Liver (tissue), 9 donors: ENCODE measurements around the gene AREL1. TPM values are rescaled to one million over a fixed set of nuclear protein-coding genes. Genes with fewer than 3 reads are reported as not detected.

Experiments used
- DNase-seq: peaks from one replicate; pipeline ENCODE4 v3.0.0-alpha.2; 2017; ENCODE audit warnings: low spot score
- H3K27ac ChIP-seq, 2 donors: one replicate each; pipeline ENCODE4 v1.7.0; 2013; ENCODE audit warnings: inconsistent platforms in 2 of 2, low read length in 2 of 2, control low read depth in 1 of 2, low read depth in 1 of 2, mild to moderate bottlenecking in 1 of 2
- H3K27me3 ChIP-seq, 4 donors: one replicate each; pipeline versions ENCODE4 v1.6.1 to v1.7.0; 2013; ENCODE audit warnings: low read length in 3 of 4, inconsistent platforms in 1 of 4, mild to moderate bottlenecking in 1 of 4, moderate library complexity in 1 of 4; ENCODE audit not compliant: control insufficient read depth in 4 of 4, insufficient read depth in 4 of 4
- H3K36me3 ChIP-seq, 4 donors: one replicate each; pipeline versions ENCODE4 v1.6.1 to v1.7.0; 2013; ENCODE audit warnings: low read length in 3 of 4, mild to moderate bottlenecking in 3 of 4, low read depth in 1 of 4, moderate library complexity in 1 of 4; ENCODE audit not compliant: control insufficient read depth in 4 of 4, insufficient read depth in 3 of 4
- H3K4me1 ChIP-seq, 4 donors: one replicate each; pipeline versions ENCODE4 v1.6.1 to v1.7.0; 2013; ENCODE audit warnings: low read length in 3 of 4, mild to moderate bottlenecking in 3 of 4, moderate library complexity in 1 of 4; ENCODE audit not compliant: control insufficient read depth in 4 of 4, insufficient read depth in 4 of 4
- H3K4me3 ChIP-seq, 3 donors: one replicate each; pipeline versions ENCODE4 v1.6.1 to v1.7.0; 2013; ENCODE audit warnings: low read length in 3 of 3, control low read depth in 1 of 3, low read depth in 1 of 3, mild to moderate bottlenecking in 1 of 3
- H3K9ac ChIP-seq, 2 donors: one replicate each; pipeline ENCODE4 v1.7.0; 2013; ENCODE audit warnings: low read length in 2 of 2, mild to moderate bottlenecking in 2 of 2, moderate library complexity in 2 of 2, control low read depth in 1 of 2, low read depth in 1 of 2
- H3K9me3 ChIP-seq, 4 donors: one replicate each; pipeline versions ENCODE4 v1.6.1 to v1.7.0; 2013; ENCODE audit warnings: low read length in 3 of 4; ENCODE audit not compliant: control insufficient read depth in 4 of 4
- EGR1 ChIP-seq, 2 donors: IDR thresholded peaks; 2 replicates each; pipeline ENCODE4 v1.6.1; 2016 to 2018; ENCODE audit warnings: antibody characterized with exemption in 2 of 2, low read depth in 2 of 2
- FOXA1 ChIP-seq: IDR thresholded peaks from 2 replicates; pipeline ENCODE4 v1.6.1; 2016; ENCODE audit warnings: antibody characterized with exemption
- FOXA2 ChIP-seq: IDR thresholded peaks from 2 replicates; pipeline ENCODE4 v1.6.1; 2016; ENCODE audit warnings: antibody characterized with exemption
- GABPA ChIP-seq, 2 donors: IDR thresholded peaks in 1 of 2; conservative IDR thresholded peaks in 1 of 2; 2 replicates each; pipeline ENCODE4 v1.6.1; 2016; ENCODE audit warnings: antibody characterized with exemption in 2 of 2, mild to moderate bottlenecking in 1 of 2, moderate library complexity in 1 of 2
- HNF4A ChIP-seq, 2 donors: conservative IDR thresholded peaks; 2 replicates each; pipeline ENCODE4 v1.6.1; 2016; ENCODE audit warnings: antibody characterized with exemption in 2 of 2, mild to moderate bottlenecking in 2 of 2
- HNF4G ChIP-seq: IDR thresholded peaks from 2 replicates; pipeline ENCODE4 v1.6.1; 2016; ENCODE audit warnings: antibody characterized with exemption
- JUND ChIP-seq, 2 donors: IDR thresholded peaks; 2 replicates each; pipeline ENCODE4 v1.6.1; 2016; ENCODE audit warnings: antibody characterized with exemption in 2 of 2
- NR2F2 ChIP-seq: IDR thresholded peaks from 2 replicates; pipeline ENCODE4 v1.6.1; 2016; ENCODE audit warnings: antibody characterized with exemption
- RAD21 ChIP-seq, 2 donors: IDR thresholded peaks; 2 replicates each; pipeline ENCODE4 v1.6.1; 2016; ENCODE audit warnings: antibody characterized with exemption in 2 of 2, mild to moderate bottlenecking in 2 of 2
- RXRA ChIP-seq, 2 donors: IDR thresholded peaks; 2 replicates each; pipeline ENCODE4 v1.6.1; 2017 to 2018; ENCODE audit warnings: antibody characterized with exemption in 2 of 2, mild to moderate bottlenecking in 1 of 2
- SP1 ChIP-seq: IDR thresholded peaks from 2 replicates; pipeline ENCODE4 v1.6.1; 2018; ENCODE audit warnings: antibody characterized with exemption, mild to moderate bottlenecking
- TAF1 ChIP-seq: conservative IDR thresholded peaks from 2 replicates; pipeline ENCODE4 v1.6.1; 2016; ENCODE audit warnings: antibody characterized with exemption, mild to moderate bottlenecking
- YY1 ChIP-seq: IDR thresholded peaks from 2 replicates; pipeline ENCODE4 v1.6.1; 2016; ENCODE audit warnings: antibody characterized with exemption, mild to moderate bottlenecking
- WGBS: extraction: QIAGEN DNeasy Blood & Tissue Kit; methylation state at CpG from one replicate; pipeline ENCODE4 v1.1.7; 2013; 5-methylcytosine and 5-hydroxymethylcytosine counted together
- polyA plus RNA-seq, 2 donors: library from polyadenylated mRNA; stranded (reverse) in 1 of 2; unstranded in 1 of 2; fragments of 200-250 nt in 1 of 2; fragments of >200 nt in 1 of 2; fragmentation: Nextera tagmentation in 1 of 2; extraction: Ambion mirVana in 1 of 2; gene quantifications; one replicate each; pipeline versions ENCODE4 v1.2.1 to v1.2.3, GENCODE V29; 2013 to 2015
- total RNA-seq, 2 donors: library from RNA; depleted of rRNA; stranded (reverse); fragments of >200 nt; gene quantifications; one replicate each; pipeline ENCODE4 v1.2.3, GENCODE V29; 2014
- TF ChIP-seq, protein P1 (sequence below): IDR thresholded peaks from 2 replicates; pipeline ENCODE4 v1.6.1; 2016; ENCODE audit warnings: antibody characterized with exemption
- TF ChIP-seq, protein P2 (sequence below): IDR thresholded peaks from 2 replicates; pipeline ENCODE4 v1.6.1; 2016; ENCODE audit warnings: antibody characterized with exemption
- TF ChIP-seq, protein P3 (sequence below): fragments of 150-350 bp; IDR thresholded peaks from 2 replicates; pipeline ENCODE4 v1.5.1; 2017; ENCODE audit warnings: improper control_type of control experiment, low read depth, low read length; ENCODE audit not compliant: missing input control
- TF ChIP-seq, protein P4 (sequence below): IDR thresholded peaks from 2 replicates; pipeline ENCODE4 v1.6.1; 2016; ENCODE audit warnings: antibody characterized with exemption
- TF ChIP-seq, protein P5 (sequence below): IDR thresholded peaks from 2 replicates; pipeline ENCODE4 v1.6.1; 2016; ENCODE audit warnings: antibody characterized with exemption, mild to moderate bottlenecking
- donor health status: healthy.
- donor health status: healthy.
- donor health status: healthy.
- donor health status: healthy.
- donor health status: healthy.

The AREL1 gene
- total and polyA plus RNA-seq, 4 donors, result 5.6 to 26.6 (median 13.2) TPM

DNA sequence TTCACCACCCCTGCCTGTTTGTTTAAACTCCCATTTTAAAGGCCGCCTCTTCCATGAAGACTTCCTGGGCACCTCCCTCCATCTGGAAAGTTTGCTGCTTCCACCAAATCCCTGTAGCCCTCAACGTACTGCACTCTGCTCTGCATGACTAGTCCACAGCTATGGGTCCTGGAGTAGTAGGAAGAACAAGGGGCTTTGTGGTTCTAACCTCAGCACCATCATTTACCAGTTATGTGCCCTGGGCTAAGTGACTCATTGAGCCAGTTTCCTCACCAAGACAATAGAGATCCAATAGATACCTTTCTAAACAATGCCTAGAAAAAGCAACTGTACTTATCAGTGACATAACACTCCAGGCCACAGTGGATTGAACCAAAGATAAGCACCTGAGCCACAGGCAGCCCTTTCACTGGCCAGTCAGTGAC lies 92.4 kb downstream of the AREL1 start:
- no peak overlapping the region for H3K27ac ChIP-seq
- 91% methylated on average over 2 of the region's 2 CpGs for WGBS
- H3K9ac ChIP-seq, result no peak overlapping the region

More for the DNA sequence above, 92.4 kb downstream of the AREL1 start:
- no peak overlapping the region for H3K4me3 ChIP-seq
- peaks cover 9 to 16% (median 15%) of the 10 kb centered on the region in 4 donors for H3K4me1 ChIP-seq
- no peaks in the 10 kb centered on the region for H3K27me3 ChIP-seq
- no peaks in the 10 kb centered on the region for H3K36me3 ChIP-seq
- no peak for TF ChIP-seq TAF1
- TF ChIP-seq, protein P1, sequence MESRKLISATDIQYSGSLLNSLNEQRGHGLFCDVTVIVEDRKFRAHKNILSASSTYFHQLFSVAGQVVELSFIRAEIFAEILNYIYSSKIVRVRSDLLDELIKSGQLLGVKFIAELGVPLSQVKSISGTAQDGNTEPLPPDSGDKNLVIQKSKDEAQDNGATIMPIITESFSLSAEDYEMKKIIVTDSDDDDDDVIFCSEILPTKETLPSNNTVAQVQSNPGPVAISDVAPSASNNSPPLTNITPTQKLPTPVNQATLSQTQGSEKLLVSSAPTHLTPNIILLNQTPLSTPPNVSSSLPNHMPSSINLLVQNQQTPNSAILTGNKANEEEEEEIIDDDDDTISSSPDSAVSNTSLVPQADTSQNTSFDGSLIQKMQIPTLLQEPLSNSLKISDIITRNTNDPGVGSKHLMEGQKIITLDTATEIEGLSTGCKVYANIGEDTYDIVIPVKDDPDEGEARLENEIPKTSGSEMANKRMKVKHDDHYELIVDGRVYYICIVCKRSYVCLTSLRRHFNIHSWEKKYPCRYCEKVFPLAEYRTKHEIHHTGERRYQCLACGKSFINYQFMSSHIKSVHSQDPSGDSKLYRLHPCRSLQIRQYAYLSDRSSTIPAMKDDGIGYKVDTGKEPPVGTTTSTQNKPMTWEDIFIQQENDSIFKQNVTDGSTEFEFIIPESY, result no peak
- TF ChIP-seq EGR1 (IDR thresholded peaks at IDR 0.05; ENCODE audit: low read depth in 2 of 2), result no peak
- TF ChIP-seq, protein P2, sequence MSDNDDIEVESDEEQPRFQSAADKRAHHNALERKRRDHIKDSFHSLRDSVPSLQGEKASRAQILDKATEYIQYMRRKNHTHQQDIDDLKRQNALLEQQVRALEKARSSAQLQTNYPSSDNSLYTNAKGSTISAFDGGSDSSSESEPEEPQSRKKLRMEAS, result no peak
- TF ChIP-seq, protein P3, sequence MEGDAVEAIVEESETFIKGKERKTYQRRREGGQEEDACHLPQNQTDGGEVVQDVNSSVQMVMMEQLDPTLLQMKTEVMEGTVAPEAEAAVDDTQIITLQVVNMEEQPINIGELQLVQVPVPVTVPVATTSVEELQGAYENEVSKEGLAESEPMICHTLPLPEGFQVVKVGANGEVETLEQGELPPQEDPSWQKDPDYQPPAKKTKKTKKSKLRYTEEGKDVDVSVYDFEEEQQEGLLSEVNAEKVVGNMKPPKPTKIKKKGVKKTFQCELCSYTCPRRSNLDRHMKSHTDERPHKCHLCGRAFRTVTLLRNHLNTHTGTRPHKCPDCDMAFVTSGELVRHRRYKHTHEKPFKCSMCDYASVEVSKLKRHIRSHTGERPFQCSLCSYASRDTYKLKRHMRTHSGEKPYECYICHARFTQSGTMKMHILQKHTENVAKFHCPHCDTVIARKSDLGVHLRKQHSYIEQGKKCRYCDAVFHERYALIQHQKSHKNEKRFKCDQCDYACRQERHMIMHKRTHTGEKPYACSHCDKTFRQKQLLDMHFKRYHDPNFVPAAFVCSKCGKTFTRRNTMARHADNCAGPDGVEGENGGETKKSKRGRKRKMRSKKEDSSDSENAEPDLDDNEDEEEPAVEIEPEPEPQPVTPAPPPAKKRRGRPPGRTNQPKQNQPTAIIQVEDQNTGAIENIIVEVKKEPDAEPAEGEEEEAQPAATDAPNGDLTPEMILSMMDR, result no peak
- TF ChIP-seq RXRA (IDR thresholded peaks at IDR 0.05), result no peak
- no peak for TF ChIP-seq NR2F2
- no peak for TF ChIP-seq HNF4G
- no peak for TF ChIP-seq FOXA2
- TF ChIP-seq YY1, result no peak
- no peak for TF ChIP-seq HNF4A (conservative IDR thresholded peaks at IDR 0.05)
- no peak for TF ChIP-seq SP1
- TF ChIP-seq FOXA1, result no peak
- TF ChIP-seq, protein P4, sequence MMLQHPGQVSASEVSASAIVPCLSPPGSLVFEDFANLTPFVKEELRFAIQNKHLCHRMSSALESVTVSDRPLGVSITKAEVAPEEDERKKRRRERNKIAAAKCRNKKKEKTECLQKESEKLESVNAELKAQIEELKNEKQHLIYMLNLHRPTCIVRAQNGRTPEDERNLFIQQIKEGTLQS, result no peak
- TF ChIP-seq RAD21 (IDR thresholded peaks at IDR 0.05), result no peak
- TF ChIP-seq, protein P5, sequence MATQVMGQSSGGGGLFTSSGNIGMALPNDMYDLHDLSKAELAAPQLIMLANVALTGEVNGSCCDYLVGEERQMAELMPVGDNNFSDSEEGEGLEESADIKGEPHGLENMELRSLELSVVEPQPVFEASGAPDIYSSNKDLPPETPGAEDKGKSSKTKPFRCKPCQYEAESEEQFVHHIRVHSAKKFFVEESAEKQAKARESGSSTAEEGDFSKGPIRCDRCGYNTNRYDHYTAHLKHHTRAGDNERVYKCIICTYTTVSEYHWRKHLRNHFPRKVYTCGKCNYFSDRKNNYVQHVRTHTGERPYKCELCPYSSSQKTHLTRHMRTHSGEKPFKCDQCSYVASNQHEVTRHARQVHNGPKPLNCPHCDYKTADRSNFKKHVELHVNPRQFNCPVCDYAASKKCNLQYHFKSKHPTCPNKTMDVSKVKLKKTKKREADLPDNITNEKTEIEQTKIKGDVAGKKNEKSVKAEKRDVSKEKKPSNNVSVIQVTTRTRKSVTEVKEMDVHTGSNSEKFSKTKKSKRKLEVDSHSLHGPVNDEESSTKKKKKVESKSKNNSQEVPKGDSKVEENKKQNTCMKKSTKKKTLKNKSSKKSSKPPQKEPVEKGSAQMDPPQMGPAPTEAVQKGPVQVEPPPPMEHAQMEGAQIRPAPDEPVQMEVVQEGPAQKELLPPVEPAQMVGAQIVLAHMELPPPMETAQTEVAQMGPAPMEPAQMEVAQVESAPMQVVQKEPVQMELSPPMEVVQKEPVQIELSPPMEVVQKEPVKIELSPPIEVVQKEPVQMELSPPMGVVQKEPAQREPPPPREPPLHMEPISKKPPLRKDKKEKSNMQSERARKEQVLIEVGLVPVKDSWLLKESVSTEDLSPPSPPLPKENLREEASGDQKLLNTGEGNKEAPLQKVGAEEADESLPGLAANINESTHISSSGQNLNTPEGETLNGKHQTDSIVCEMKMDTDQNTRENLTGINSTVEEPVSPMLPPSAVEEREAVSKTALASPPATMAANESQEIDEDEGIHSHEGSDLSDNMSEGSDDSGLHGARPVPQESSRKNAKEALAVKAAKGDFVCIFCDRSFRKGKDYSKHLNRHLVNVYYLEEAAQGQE, result no peak
- no peak for TF ChIP-seq GABPA (IDR thresholded peaks at IDR 0.05 in 1 of 2, conservative IDR thresholded peaks at IDR 0.05 in 1 of 2)
- no peak for TF ChIP-seq JUND (IDR thresholded peaks at IDR 0.05)
- H3K9me3 ChIP-seq, result no peaks in the 10 kb centered on the region
- no peak for DNase-seq
